Measurements from ENCODE around the gene TBC1D14.

Gene TBC1D14

DNA sequence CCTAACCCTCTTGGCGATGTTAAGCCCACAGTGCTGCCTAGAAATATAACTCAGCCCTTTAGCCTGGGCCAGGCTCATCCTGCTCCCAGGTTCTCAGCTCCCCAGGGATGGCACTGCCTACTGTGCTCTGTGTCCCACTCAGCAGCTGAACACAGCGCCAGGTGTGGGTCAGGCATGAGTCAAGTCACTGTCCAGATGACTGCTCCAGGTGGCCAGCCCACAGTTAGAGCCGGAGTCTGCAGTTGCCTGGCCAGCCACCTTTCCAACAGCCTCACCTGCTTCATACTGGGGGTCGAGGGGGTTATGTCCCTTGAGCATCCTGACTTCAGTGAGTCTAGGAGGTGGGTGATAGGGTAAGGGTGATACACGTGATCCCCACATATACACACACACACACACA is 48.4 kb downstream of the TBC1D14 start (continued):
- TF ChIP-seq, protein P1, sequence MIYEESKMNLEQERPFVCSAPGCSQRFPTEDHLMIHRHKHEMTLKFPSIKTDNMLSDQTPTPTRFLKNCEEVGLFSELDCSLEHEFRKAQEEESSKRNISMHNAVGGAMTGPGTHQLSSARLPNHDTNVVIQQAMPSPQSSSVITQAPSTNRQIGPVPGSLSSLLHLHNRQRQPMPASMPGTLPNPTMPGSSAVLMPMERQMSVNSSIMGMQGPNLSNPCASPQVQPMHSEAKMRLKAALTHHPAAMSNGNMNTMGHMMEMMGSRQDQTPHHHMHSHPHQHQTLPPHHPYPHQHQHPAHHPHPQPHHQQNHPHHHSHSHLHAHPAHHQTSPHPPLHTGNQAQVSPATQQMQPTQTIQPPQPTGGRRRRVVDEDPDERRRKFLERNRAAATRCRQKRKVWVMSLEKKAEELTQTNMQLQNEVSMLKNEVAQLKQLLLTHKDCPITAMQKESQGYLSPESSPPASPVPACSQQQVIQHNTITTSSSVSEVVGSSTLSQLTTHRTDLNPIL (CRISPR knock-in tag; IDR thresholded peaks at IDR 0.05; ENCODE audit: low read depth): no peak
- TF ChIP-seq BACH2 (CRISPR knock-in tag; IDR thresholded peaks at IDR 0.05; ENCODE audit: borderline replicate concordance): no peak

DNA sequence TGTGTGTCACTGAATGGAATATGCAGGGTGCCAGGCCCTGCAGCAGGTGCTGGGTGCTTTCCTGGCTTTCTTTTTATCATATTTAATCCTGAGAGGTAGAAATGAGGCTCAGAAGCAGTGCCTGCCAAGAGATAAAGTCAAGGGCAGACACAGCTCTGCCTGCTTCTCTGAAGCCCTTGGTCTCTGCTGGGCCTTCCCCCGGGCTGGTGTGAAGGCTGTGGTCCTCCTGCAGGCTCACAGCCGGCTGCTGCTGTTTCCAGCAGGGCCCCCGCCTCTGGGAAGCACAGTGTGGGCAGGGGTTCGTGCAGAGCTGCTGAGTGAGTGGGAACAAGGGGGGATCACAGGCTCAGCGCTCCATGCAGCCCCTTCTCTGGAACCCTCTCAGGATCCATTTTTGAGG is 49.6 kb downstream of the TBC1D14 start:
- ATAC-seq: no peak
- TF ChIP-seq PPARA (CRISPR knock-in tag; IDR thresholded peaks at IDR 0.05; ENCODE audit: borderline replicate concordance) (no peak), OSR1 (CRISPR knock-in tag; IDR thresholded peaks at IDR 0.05) (no peak), GLIS3 (CRISPR knock-in tag; IDR thresholded peaks at IDR 0.05) (no peak), ISL1 (CRISPR knock-in tag; IDR thresholded peaks at IDR 0.05) (no peak), ZNF8 (CRISPR knock-in tag; IDR thresholded peaks at IDR 0.05) (no peak), ZFP30 (CRISPR knock-in tag; IDR thresholded peaks at IDR 0.05) (no peak)
- TF ChIP-seq, protein P2, sequence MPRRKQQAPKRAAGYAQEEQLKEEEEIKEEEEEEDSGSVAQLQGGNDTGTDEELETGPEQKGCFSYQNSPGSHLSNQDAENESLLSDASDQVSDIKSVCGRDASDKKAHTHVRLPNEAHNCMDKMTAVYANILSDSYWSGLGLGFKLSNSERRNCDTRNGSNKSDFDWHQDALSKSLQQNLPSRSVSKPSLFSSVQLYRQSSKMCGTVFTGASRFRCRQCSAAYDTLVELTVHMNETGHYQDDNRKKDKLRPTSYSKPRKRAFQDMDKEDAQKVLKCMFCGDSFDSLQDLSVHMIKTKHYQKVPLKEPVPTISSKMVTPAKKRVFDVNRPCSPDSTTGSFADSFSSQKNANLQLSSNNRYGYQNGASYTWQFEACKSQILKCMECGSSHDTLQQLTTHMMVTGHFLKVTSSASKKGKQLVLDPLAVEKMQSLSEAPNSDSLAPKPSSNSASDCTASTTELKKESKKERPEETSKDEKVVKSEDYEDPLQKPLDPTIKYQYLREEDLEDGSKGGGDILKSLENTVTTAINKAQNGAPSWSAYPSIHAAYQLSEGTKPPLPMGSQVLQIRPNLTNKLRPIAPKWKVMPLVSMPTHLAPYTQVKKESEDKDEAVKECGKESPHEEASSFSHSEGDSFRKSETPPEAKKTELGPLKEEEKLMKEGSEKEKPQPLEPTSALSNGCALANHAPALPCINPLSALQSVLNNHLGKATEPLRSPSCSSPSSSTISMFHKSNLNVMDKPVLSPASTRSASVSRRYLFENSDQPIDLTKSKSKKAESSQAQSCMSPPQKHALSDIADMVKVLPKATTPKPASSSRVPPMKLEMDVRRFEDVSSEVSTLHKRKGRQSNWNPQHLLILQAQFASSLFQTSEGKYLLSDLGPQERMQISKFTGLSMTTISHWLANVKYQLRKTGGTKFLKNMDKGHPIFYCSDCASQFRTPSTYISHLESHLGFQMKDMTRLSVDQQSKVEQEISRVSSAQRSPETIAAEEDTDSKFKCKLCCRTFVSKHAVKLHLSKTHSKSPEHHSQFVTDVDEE (CRISPR knock-in tag; IDR thresholded peaks at IDR 0.05): no peak

DNA sequence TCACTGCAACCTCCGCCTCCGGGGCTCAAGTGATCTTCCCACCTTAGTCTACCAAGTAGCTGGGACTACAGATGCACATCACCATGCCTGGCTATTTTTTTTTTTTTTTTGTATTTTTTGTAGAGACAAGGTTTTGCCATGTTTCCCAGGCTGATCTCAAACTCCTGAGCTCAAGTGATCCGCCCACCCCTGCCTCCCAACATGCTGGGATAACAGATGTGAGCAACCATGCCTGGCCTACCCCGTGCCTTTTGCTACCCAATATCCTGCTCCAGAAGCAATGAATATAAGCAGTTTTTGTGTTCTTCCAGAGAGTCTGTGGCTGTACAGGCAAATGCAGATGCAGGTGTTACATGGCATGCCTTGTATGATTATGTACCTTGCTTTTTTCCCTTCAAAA is 50.5 kb downstream of the TBC1D14 start:
- no peak for ATAC-seq
- TF ChIP-seq PPARA (CRISPR knock-in tag; IDR thresholded peaks at IDR 0.05; ENCODE audit: borderline replicate concordance) (no peak), GLIS3 (CRISPR knock-in tag; IDR thresholded peaks at IDR 0.05) (no peak), TCF4 (CRISPR knock-in tag; IDR thresholded peaks at IDR 0.05; ENCODE audit: borderline replicate concordance) (no peak), ZC3H10 (CRISPR knock-in tag; IDR thresholded peaks at IDR 0.05) (no peak), SNAI2 (CRISPR knock-in tag; IDR thresholded peaks at IDR 0.05) (no peak)
- TF ChIP-seq, protein P3, sequence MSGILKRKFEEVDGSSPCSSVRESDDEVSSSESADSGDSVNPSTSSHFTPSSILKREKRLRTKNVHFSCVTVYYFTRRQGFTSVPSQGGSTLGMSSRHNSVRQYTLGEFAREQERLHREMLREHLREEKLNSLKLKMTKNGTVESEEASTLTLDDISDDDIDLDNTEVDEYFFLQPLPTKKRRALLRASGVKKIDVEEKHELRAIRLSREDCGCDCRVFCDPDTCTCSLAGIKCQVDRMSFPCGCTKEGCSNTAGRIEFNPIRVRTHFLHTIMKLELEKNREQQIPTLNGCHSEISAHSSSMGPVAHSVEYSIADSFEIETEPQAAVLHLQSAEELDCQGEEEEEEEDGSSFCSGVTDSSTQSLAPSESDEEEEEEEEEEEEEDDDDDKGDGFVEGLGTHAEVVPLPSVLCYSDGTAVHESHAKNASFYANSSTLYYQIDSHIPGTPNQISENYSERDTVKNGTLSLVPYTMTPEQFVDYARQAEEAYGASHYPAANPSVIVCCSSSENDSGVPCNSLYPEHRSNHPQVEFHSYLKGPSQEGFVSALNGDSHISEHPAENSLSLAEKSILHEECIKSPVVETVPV (CRISPR knock-in tag; IDR thresholded peaks at IDR 0.05): no peak

DNA sequence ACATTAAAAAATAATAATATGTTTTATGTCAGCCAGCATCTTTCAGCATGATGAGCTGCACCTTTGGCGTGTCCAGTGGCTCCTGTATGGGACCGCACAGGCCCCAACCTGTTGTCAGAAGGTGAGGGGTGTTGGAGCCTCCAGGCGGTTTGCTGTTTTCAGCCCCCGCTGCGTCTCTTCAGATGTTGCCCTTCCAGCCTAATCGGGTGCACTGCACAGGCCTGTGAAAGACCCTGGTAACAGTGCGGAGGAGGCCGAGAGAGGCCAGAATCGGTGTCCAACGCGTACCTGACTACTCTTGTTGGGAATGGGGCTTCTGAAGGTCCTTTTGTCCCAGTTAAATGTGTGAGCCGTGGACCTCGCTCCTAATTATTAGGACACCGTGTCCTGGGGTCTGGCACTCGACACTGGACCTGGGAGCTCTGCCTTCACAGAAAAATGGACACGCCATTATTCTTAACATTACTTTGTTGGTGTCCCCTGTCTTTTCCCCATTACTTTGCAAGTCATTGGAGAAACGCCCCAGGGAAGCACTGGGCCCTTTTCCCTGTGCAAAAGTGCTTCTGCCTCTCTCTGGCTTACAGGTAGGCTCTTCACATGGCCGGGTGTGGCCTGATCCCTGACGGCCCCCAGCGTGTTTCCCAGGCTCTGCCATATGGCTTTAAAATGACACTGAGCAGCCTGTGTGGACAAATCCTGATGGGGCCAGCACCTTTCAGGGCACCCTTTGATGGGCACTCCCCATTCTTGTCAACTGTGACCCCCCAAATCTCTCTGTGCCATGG is 51.2 kb downstream of the TBC1D14 start:
- no peak for TF ChIP-seq ISL1 (CRISPR knock-in tag; IDR thresholded peaks at IDR 0.05)
- TF ChIP-seq, protein P4, sequence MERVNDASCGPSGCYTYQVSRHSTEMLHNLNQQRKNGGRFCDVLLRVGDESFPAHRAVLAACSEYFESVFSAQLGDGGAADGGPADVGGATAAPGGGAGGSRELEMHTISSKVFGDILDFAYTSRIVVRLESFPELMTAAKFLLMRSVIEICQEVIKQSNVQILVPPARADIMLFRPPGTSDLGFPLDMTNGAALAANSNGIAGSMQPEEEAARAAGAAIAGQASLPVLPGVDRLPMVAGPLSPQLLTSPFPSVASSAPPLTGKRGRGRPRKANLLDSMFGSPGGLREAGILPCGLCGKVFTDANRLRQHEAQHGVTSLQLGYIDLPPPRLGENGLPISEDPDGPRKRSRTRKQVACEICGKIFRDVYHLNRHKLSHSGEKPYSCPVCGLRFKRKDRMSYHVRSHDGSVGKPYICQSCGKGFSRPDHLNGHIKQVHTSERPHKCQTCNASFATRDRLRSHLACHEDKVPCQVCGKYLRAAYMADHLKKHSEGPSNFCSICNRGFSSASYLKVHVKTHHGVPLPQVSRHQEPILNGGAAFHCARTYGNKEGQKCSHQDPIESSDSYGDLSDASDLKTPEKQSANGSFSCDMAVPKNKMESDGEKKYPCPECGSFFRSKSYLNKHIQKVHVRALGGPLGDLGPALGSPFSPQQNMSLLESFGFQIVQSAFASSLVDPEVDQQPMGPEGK (CRISPR knock-in tag; IDR thresholded peaks at IDR 0.05; ENCODE audit: borderline replicate concordance): no peak
- no peak for TF ChIP-seq ZFP30 (CRISPR knock-in tag; IDR thresholded peaks at IDR 0.05)
- TF ChIP-seq PPARA (CRISPR knock-in tag; IDR thresholded peaks at IDR 0.05; ENCODE audit: borderline replicate concordance): no peak
- TF ChIP-seq, protein P2 (CRISPR knock-in tag; IDR thresholded peaks at IDR 0.05): no peak
- no peak for TF ChIP-seq SNAI2 (CRISPR knock-in tag; IDR thresholded peaks at IDR 0.05)
- TF ChIP-seq OSR1 (CRISPR knock-in tag; IDR thresholded peaks at IDR 0.05): no peak
- ATAC-seq: no peak
